ENCODE measurements around the gene PDE6A.
"Not testable (repeated sequence)": the region's sequence is repeated elsewhere in the genome, so short reads cannot be mapped to it uniquely, and the experiment has no call there.

PDE6A gene

GRCh38 chr5:149894237-149894636 is 50.4 kb downstream of the PDE6A start:
- no peak for DNase-seq (ENCODE audit: low read depth)

- no peak for DNase-seq (ENCODE audit: low read depth)
Observed at GRCh38 chr5:149893403-149893931, 51.1 kb downstream of the PDE6A start.

GRCh38 chr5:149892594-149892993 is 52.0 kb downstream of the PDE6A start:
- DNase-seq (ENCODE audit: low read depth), result no peak

GRCh38 chr5:149888280-149888679 is 56.3 kb downstream of the PDE6A start:
- DNase-seq (ENCODE audit: low read depth), result no peak

- no peak for DNase-seq (ENCODE audit: low read depth)
Observed at GRCh38 chr5:149887622-149888183, 56.9 kb downstream of the PDE6A start.

GRCh38 chr5:149886692-149887470 is 57.7 kb downstream of the PDE6A start:
- DNase-seq (ENCODE audit: low read depth), result no peak

GRCh38 chr5:149886060-149886459 is 58.5 kb downstream of the PDE6A start:
- no peak for DNase-seq (ENCODE audit: low read depth)

- no peak for DNase-seq (ENCODE audit: low read depth)
Observed at GRCh38 chr5:149885513-149885912, 59.1 kb downstream of the PDE6A start.

GRCh38 chr5:149883550-149883949 is 61.0 kb downstream of the PDE6A start:
- DNase-seq (ENCODE audit: low read depth), result no peak

GRCh38 chr5:149882633-149883032 is 62.0 kb downstream of the PDE6A start:
- DNase-seq (ENCODE audit: low read depth), result not testable (repeated sequence)

- no peak for DNase-seq (ENCODE audit: low read depth)
Observed at GRCh38 chr5:149881874-149882273, 62.7 kb downstream of the PDE6A start.

GRCh38 chr5:149881069-149881622 is 63.4 kb downstream of the PDE6A start:
- no peak for DNase-seq (ENCODE audit: low read depth)

GRCh38 chr5:149879593-149879992 is 65.0 kb downstream of the PDE6A start:
- not testable (repeated sequence) for DNase-seq (ENCODE audit: low read depth)

GRCh38 chr5:149878371-149878770 is 66.2 kb downstream of the PDE6A start:
- DNase-seq (ENCODE audit: low read depth), result no peak

GRCh38 chr5:149873896-149874295 is 70.7 kb downstream of the PDE6A start:
- no peak for DNase-seq (ENCODE audit: low read depth)

GRCh38 chr5:149872351-149873040 is 72.1 kb downstream of the PDE6A start:
- DNase-seq (ENCODE audit: low read depth), result no peak

GRCh38 chr5:149871471-149871870 is 73.1 kb downstream of the PDE6A start:
- no peak for DNase-seq (ENCODE audit: low read depth)

GRCh38 chr5:149870697-149871096 is 73.9 kb downstream of the PDE6A start:
- no peak for DNase-seq (ENCODE audit: low read depth)

GRCh38 chr5:149870232-149870631 is 74.4 kb downstream of the PDE6A start:
- DNase-seq (ENCODE audit: low read depth), result no peak

- no peak for DNase-seq (ENCODE audit: low read depth)
Observed at GRCh38 chr5:149869411-149869821, 75.2 kb downstream of the PDE6A start.

- DNase-seq (ENCODE audit: low read depth), result no peak
Observed at GRCh38 chr5:149865746-149866145, 78.8 kb downstream of the PDE6A start.

GRCh38 chr5:149863830-149864229 is 80.8 kb downstream of the PDE6A start:
- no peak for DNase-seq (ENCODE audit: low read depth)

- DNase-seq (ENCODE audit: low read depth), result no peak
Observed at GRCh38 chr5:149863176-149863575, 81.4 kb downstream of the PDE6A start.

Data from activated gamma-delta T cell treated with anti-CD3 and anti-CD28 coated beads, Interleukin-2, amount 50 U/mL, for 16 hours (primary cell).